ENCODE data around the gene AHCYL1. TPM values are rescaled to one million over a fixed set of nuclear protein-coding genes. Genes with fewer than 3 reads are reported as not detected.
"Not testable (repeated sequence)": the region's sequence is repeated elsewhere in the genome, so short reads cannot be mapped to it uniquely, and the experiment has no call there.

The AHCYL1 gene
- total RNA-seq, 1 experiment from 2014 or later = 20.5 TPM

- in situ Hi-C loops (cut with HindIII; ENCODE audit: low sequenced_read_pairs) = no loop called here
Measured at GRCh38 chr1:110024613-110025012, 40.0 kb downstream of the AHCYL1 start.

GRCh38 chr1:110030687-110031086 is 46.1 kb downstream of the AHCYL1 start:
- in situ Hi-C loops (cut with HindIII; ENCODE audit: low sequenced_read_pairs) = not testable (repeated sequence)

More at GRCh38 chr1:110024613-110025012, 40.0 kb downstream of the AHCYL1 start:
- DNase-seq (ENCODE audit: low spot score) = no peak

GRCh38 chr1:110032327-110032726 is 47.8 kb downstream of the AHCYL1 start:
- no peak for DNase-seq (ENCODE audit: low spot score)
- in situ Hi-C loops (cut with HindIII; ENCODE audit: low sequenced_read_pairs) = no loop called here

More at GRCh38 chr1:110030687-110031086, 46.1 kb downstream of the AHCYL1 start:
- DNase-seq (ENCODE audit: low spot score) = not testable (repeated sequence)

- in situ Hi-C loops (cut with HindIII; ENCODE audit: low sequenced_read_pairs) = no loop called here
- no peak for DNase-seq (ENCODE audit: low spot score)
Measured at GRCh38 chr1:110033421-110033820, 48.9 kb downstream of the AHCYL1 start.

- no peak for DNase-seq (ENCODE audit: low spot score)
- in situ Hi-C loops (cut with HindIII; ENCODE audit: low sequenced_read_pairs) = no loop called here
Measured at GRCh38 chr1:110034040-110034450, 49.5 kb downstream of the AHCYL1 start.

- in situ Hi-C loops (cut with HindIII; ENCODE audit: low sequenced_read_pairs) = no loop called here
- DNase-seq (ENCODE audit: low spot score) = peak; percentile 95
Measured at GRCh38 chr1:110034451-110035235, 50.1 kb downstream of the AHCYL1 start, which contains the start of gene STRIP1. TSS of gene STRIP1 (plus strand) at chr1:110034624. CDS start at chr1:110034638, 14 bp downstream.

- peak; percentile 36 for DNase-seq (ENCODE audit: low spot score)
- in situ Hi-C loops (cut with HindIII; ENCODE audit: low sequenced_read_pairs) = no loop called here
Measured at GRCh38 chr1:110035236-110035752, 50.7 kb downstream of the AHCYL1 start.

GRCh38 chr1:110038271-110038670 is 53.7 kb downstream of the AHCYL1 start:
- peak; percentile 65 for DNase-seq (ENCODE audit: low spot score)
- in situ Hi-C loops (cut with HindIII; ENCODE audit: low sequenced_read_pairs) = no loop called here

GRCh38 chr1:110039641-110040040 is 55.1 kb downstream of the AHCYL1 start:
- DNase-seq (ENCODE audit: low spot score) = peak; percentile 34
- in situ Hi-C loops (cut with HindIII; ENCODE audit: low sequenced_read_pairs) = no loop called here

GRCh38 chr1:110040548-110040947 is 56.0 kb downstream of the AHCYL1 start:
- DNase-seq (ENCODE audit: low spot score) = no peak
- in situ Hi-C loops (cut with HindIII; ENCODE audit: low sequenced_read_pairs) = no loop called here

- no peak for DNase-seq (ENCODE audit: low spot score)
- in situ Hi-C loops (cut with HindIII; ENCODE audit: low sequenced_read_pairs) = no loop called here
Measured at GRCh38 chr1:110043016-110043415, 58.5 kb downstream of the AHCYL1 start.

GRCh38 chr1:110047463-110047862 is 62.9 kb downstream of the AHCYL1 start:
- no peak for DNase-seq (ENCODE audit: low spot score)
- in situ Hi-C loops (cut with HindIII; ENCODE audit: low sequenced_read_pairs) = no loop called here

GRCh38 chr1:110048240-110048639 is 63.7 kb downstream of the AHCYL1 start:
- no peak for DNase-seq (ENCODE audit: low spot score)
- in situ Hi-C loops (cut with HindIII; ENCODE audit: low sequenced_read_pairs) = no loop called here

GRCh38 chr1:110048923-110049601 is 64.5 kb downstream of the AHCYL1 start:
- in situ Hi-C loops (cut with HindIII; ENCODE audit: low sequenced_read_pairs) = no loop called here
- no peak for DNase-seq (ENCODE audit: low spot score)

- DNase-seq (ENCODE audit: low spot score) = no peak
- in situ Hi-C loops (cut with HindIII; ENCODE audit: low sequenced_read_pairs) = no loop called here
Measured at GRCh38 chr1:110049801-110050601, 65.4 kb downstream of the AHCYL1 start.

GRCh38 chr1:110050602-110051261 is 66.2 kb downstream of the AHCYL1 start:
- no peak for DNase-seq (ENCODE audit: low spot score)
- in situ Hi-C loops (cut with HindIII; ENCODE audit: low sequenced_read_pairs) = no loop called here

GRCh38 chr1:110051262-110051648 is 66.7 kb downstream of the AHCYL1 start:
- in situ Hi-C loops (cut with HindIII; ENCODE audit: low sequenced_read_pairs) = no loop called here
- no peak for DNase-seq (ENCODE audit: low spot score)

GRCh38 chr1:110053552-110054428 is 69.2 kb downstream of the AHCYL1 start:
- in situ Hi-C loops (cut with HindIII; ENCODE audit: low sequenced_read_pairs) = no loop called here
- DNase-seq (ENCODE audit: low spot score) = peak; percentile 74
